Ectodermal cell (in vitro differentiated cells): ENCODE data around the gene SCAPER.

Source experiments
- H3K27ac ChIP-seq: 2 replicates; pipeline ENCODE4 v1.7.0; 2013; ENCODE audit warnings: mild to moderate bottlenecking, low read depth, low read length; ENCODE audit not compliant: insufficient read depth, poor library complexity, severe bottlenecking
- H3K27me3 ChIP-seq: 2 replicates; pipeline ENCODE4 v1.7.0; 2013; ENCODE audit warnings: mild to moderate bottlenecking, low read length; ENCODE audit not compliant: insufficient read depth, control insufficient read depth, poor library complexity, severe bottlenecking
- H3K36me3 ChIP-seq: one replicate; pipeline ENCODE4 v1.7.0; 2013; ENCODE audit warnings: low read length; ENCODE audit not compliant: control insufficient read depth, insufficient read depth
- H3K4me1 ChIP-seq: one replicate; pipeline ENCODE4 v1.7.0; 2013; ENCODE audit warnings: low read length; ENCODE audit not compliant: control insufficient read depth, insufficient read depth
- H3K4me3 ChIP-seq: 2 replicates; pipeline ENCODE4 v1.7.0; 2013; ENCODE audit warnings: low read depth, low read length, control low read depth; ENCODE audit not compliant: insufficient read depth
- H3K9me3 ChIP-seq: 2 replicates; pipeline ENCODE4 v1.7.0; 2013; ENCODE audit warnings: mild to moderate bottlenecking, low read length, moderate library complexity; ENCODE audit not compliant: control insufficient read depth
- WGBS, 2 experiments: methylation state at CpG; one replicate each; pipeline ENCODE4 v1.1.7; 2013; ENCODE audit warnings: missing lambda C conversion rate in 2 of 2; 5-methylcytosine and 5-hydroxymethylcytosine counted together

SCAPER gene

GRCh38 chr15:76938752-76939151 is 33.6 kb upstream of the SCAPER start:
- Histone ChIP-seq H3K36me3 (peaks cover 29% of the 10 kb centered on the region), H3K27me3 (no peaks in the 10 kb centered on the region), H3K27ac (no peak overlapping the region), H3K4me3 (no peak overlapping the region), H3K4me1 (no peaks in the 10 kb centered on the region), H3K9me3 (no peaks in the 10 kb centered on the region)
- WGBS, 2 experiments = 94 to 99% methylated on average over 5 of the region's 5 CpGs

GRCh38 chr15:76936671-76937070 is 31.5 kb upstream of the SCAPER start:
- Histone ChIP-seq H3K36me3 (peaks cover 22% of the 10 kb centered on the region), H3K4me1 (peaks cover 6% of the 10 kb centered on the region), H3K27ac (no peak overlapping the region), H3K4me3 (no peak overlapping the region), H3K27me3 (no peaks in the 10 kb centered on the region), H3K9me3 (no peaks in the 10 kb centered on the region)
- WGBS, 2 experiments = 89 to 96% methylated on average over 3 of the region's 3 CpGs

- peaks cover 6% of the 10 kb centered on the region for H3K4me1 ChIP-seq
- no peaks in the 10 kb centered on the region for H3K27me3 ChIP-seq
- no peak overlapping the region for H3K27ac ChIP-seq
- H3K9me3 ChIP-seq = no peaks in the 10 kb centered on the region
- H3K36me3 ChIP-seq = peaks cover 22% of the 10 kb centered on the region
- 93 to 95% methylated on average over 1 to 2 of the region's 2 CpGs for WGBS, 2 experiments
- peak overlapping the region; percentile 3 for H3K4me3 ChIP-seq
Measured at GRCh38 chr15:76935620-76936019, 30.5 kb upstream of the SCAPER start.

DNA sequence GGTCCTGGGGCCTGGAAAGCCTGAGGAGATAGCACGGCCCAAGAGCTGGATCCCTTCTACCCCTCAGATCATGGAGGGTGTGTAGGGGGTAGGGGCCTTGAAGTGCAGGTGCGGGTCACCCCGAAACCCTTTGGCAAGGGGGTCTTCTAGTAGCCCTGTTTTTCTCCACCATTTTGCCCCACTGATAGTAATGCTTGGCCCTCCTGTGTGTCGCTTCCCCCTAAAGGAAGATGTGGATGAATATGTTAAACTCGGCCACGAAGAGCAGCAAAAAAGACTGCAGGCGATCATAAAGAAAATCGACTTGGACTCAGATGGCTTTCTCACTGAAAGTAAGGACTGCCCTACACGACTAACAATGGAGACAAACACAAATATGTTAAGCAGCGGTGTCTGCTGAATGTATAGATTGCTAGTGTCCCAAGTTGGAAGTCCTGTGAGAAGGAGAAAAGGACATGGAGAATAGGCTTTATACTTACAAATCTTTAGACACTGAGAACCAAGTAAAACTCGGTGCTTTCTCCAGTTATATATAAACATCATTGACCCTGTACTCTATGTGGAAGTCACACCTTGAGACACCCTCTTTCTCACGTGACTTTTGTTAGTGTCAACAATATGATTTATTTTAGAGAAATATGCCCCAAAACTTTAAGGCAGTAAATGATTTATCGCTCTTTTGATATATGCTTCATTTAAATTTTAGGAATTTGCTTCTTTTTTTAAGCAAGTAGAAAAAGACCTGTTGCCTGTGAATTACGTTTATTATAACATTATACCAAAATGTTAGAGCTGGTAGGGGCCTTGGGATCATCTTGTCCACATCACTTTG is 27.2 kb upstream of the SCAPER start:
- H3K27me3 ChIP-seq = no peaks in the 10 kb centered on the region
- H3K36me3 ChIP-seq = peaks cover 20% of the 10 kb centered on the region
- WGBS, 2 experiments = 12 to 22% methylated on average over 12 to 14 of the region's 14 CpGs
- H3K4me3 ChIP-seq = peak overlapping the region; percentile 54
- H3K27ac ChIP-seq = peak overlapping the region; percentile 86
- peaks cover 6% of the 10 kb centered on the region for H3K4me1 ChIP-seq
- no peaks in the 10 kb centered on the region for H3K9me3 ChIP-seq

DNA sequence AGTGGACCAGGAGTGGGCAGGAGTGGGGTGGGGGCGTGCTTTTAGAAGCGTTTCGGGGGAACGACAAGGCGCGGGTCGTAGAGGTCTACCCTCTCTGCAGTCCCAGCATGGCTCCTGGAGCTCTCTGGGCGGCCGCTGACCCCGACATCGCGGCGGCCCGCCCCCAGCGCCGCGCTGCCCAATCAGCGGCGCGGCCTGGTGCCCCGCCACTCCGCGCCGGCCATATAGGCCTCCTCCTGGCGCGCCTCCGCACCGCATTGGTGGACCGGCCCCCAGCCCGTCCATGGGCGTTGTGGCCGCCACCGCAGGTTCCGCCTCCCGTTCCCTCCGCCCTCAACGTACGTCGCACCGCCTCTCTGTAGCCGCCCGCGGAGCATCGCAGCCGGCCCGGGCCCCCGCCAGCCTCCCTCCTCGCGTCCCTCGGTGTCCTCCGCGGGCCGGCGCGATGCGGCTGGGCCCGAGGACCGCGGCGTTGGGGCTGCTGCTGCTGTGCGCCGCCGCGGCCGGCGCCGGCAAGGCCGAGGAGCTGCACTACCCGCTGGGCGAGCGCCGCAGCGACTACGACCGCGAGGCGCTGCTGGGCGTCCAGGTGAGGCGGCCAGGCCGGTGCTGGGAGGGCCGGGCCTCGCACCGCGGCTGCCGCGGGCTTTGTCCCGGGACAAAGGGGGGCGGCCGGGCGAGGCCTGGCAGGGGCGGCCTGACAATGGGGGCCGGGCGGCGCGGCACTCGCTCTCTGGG is 26.4 kb upstream of the SCAPER start, which contains the start of gene RCN2:
Gene RCN2, plus strand, starts transcription at position 353 of the 738 bp plus-strand sequence. Its CDS starts 93 bp downstream, at position 446.
- H3K36me3 ChIP-seq = peaks cover 12% of the 10 kb centered on the region
- peak within 1 kb of the TSS; percentile 54 for H3K4me3 ChIP-seq
- H3K4me1 ChIP-seq = peaks cover 6% of the 10 kb centered on the region
- H3K9me3 ChIP-seq = no peaks in the 10 kb centered on the region
- 0% methylated on average over 96 of the region's 96 CpGs for WGBS, 2 experiments
- H3K27ac ChIP-seq = peak within 1 kb of the TSS; percentile 86
- no peaks in the 10 kb centered on the region for H3K27me3 ChIP-seq

DNA sequence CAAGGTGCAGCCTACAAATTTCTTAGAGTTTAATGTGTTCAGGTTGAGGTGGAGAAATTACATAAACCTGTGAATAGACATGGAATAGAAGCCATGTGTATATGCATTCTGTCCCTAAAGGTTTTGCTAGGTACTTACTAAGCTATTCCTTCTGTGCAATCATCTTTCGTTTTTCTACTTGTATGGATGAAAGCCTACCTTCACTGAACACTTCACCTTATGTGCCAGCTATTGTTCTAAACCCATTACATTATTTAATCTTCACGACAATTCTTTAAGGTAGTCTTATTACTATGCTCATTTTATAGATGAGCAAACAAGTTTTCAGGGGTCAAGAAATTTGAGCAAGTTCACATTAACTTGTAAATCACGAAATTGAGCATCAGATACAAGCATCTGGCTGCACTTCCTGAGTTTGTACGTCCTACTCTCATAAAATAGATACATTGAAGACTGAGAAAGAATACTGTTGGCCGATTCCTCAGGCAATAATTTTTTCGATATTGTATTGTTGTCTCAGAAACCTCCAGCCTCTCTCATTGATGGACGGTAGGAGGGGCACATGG is 25.8 kb upstream of the SCAPER start:
- Histone ChIP-seq H3K36me3 (peaks cover 8% of the 10 kb centered on the region), H3K4me3 (peak overlapping the region; percentile 54), H3K4me1 (peaks cover 6% of the 10 kb centered on the region), H3K9me3 (no peaks in the 10 kb centered on the region), H3K27me3 (no peaks in the 10 kb centered on the region), H3K27ac (no peak overlapping the region)
- 28 to 40% methylated on average over 6 to 7 of the region's 7 CpGs for WGBS, 2 experiments

DNA sequence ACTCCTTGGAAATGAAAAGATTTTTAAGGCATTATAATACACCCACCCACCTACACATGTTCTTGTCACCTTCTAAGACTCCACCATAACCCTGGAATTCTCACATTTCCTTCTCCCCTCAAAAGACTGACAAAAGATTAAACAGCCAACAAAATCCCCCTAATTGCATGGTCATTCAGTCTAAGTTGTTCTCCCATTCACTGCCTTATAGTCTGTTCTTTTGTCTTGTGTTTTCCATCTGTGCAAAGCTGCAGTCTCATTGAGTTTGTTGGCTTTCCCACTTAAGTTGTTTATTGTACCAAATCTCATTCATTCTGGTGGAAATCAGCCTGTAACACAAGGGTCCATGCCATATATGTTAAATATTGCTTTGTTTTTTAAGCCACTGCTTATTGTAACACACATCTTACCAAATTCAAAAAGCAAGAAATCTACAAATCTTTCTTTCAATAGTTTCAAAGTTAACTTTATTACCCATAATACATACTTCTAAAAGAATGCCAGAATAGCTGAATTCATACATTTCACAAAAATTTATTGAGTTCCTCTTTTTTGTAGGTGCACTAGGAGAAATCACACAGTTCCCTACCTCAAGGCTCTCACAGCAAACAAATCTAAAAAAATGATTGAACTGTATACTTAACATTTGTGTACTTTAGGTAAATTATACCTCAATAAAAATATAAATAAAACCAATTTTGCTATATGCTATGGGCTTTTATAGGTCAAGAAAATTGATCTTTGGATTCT is 24.0 kb upstream of the SCAPER start:
- H3K36me3 ChIP-seq = no peaks in the 10 kb centered on the region
- H3K27ac ChIP-seq = no peak overlapping the region
- H3K4me3 ChIP-seq = no peak overlapping the region
- no peaks in the 10 kb centered on the region for H3K27me3 ChIP-seq
- no peaks in the 10 kb centered on the region for H3K9me3 ChIP-seq
- peaks cover 6% of the 10 kb centered on the region for H3K4me1 ChIP-seq

GRCh38 chr15:76928201-76928600 is 23.1 kb upstream of the SCAPER start:
- WGBS, 2 experiments = 90 to 93% methylated on average over 3 of the region's 3 CpGs
- peaks cover 5% of the 10 kb centered on the region for H3K4me1 ChIP-seq
- H3K27ac ChIP-seq = no peak overlapping the region
- no peak overlapping the region for H3K4me3 ChIP-seq
- H3K27me3 ChIP-seq = no peaks in the 10 kb centered on the region
- no peaks in the 10 kb centered on the region for H3K36me3 ChIP-seq
- no peaks in the 10 kb centered on the region for H3K9me3 ChIP-seq

- H3K27me3 ChIP-seq = no peaks in the 10 kb centered on the region
- H3K27ac ChIP-seq = no peak overlapping the region
- no peaks in the 10 kb centered on the region for H3K36me3 ChIP-seq
- no peaks in the 10 kb centered on the region for H3K9me3 ChIP-seq
- H3K4me3 ChIP-seq = no peak overlapping the region
- WGBS, 2 experiments = 91 to 94% methylated on average over 13 of the region's 13 CpGs
- H3K4me1 ChIP-seq = no peaks in the 10 kb centered on the region
Measured at GRCh38 chr15:76916369-76916768, 11.2 kb upstream of the SCAPER start.
